IMR-90 (cell line): ENCODE results near the gene TP53I11. TPM values are rescaled to one million over a fixed set of nuclear protein-coding genes. Genes with fewer than 3 reads are reported as not detected.

Experiments
- ATAC-seq: fragments of 200-7000 bp; cut with Tn5 transposase; 2 replicates; pipeline ENCODE4 v1.9.1; 2020; ENCODE audit warnings: low read depth, mild to moderate bottlenecking, moderate library complexity
- BruUV-seq: library from RNA; stranded (reverse); fragments of 400-500 nt; replicated peaks from 2 replicates; lab custom pipeline; 2021; lab: Mats Ljungman, UMichigan
- CTCF ChIA-PET: fragments of 300-600 bp; formaldehyde crosslinking; extraction: SDS; loops from one replicate; lab custom pipeline; 2021; ENCODE audit warnings: antibody characterized with exemption; lab: Yijun Ruan, JAX
- POLR2A ChIA-PET: fragments of 300-600 bp; sonication (Branson Sonifier 250); formaldehyde crosslinking; loops from one replicate; lab custom pipeline; 2022; ENCODE audit warnings: antibody characterized with exemption; ENCODE audit not compliant: unreplicated experiment; lab: Charles Lee
- DNase-seq: peaks from one replicate; pipeline ENCODE4 v3.0.0; 2013
- H2AFZ ChIP-seq: replicated peaks from 2 replicates; pipeline ENCODE3; 2013; ENCODE audit warnings: low read length, mild to moderate bottlenecking; ENCODE audit not compliant: poor library complexity
- H2AK5ac ChIP-seq: 2 replicates; pipeline ENCODE4 v1.6.1; 2013; ENCODE audit warnings: low read depth, low read length, inconsistent platforms
- H2AK9ac ChIP-seq: replicated peaks from 2 replicates; pipeline ENCODE3; 2013; ENCODE audit warnings: mild to moderate bottlenecking, low read depth, low read length, moderate library complexity; ENCODE audit not compliant: poor library complexity
- H2BK120ac ChIP-seq: 2 replicates; pipeline ENCODE4 v1.6.1; 2013; ENCODE audit warnings: low read depth, low read length, inconsistent platforms
- H2BK15ac ChIP-seq: 3 replicates; pipeline ENCODE4 v1.6.1; 2013; ENCODE audit warnings: low read depth, low read length, inconsistent platforms
- H2BK20ac ChIP-seq: 2 replicates; pipeline ENCODE4 v1.6.1; 2013; ENCODE audit warnings: low read depth, mild to moderate bottlenecking, inconsistent platforms, low read length, moderate library complexity
- H2BK5ac ChIP-seq: 2 replicates; pipeline ENCODE4 v1.6.1; 2013; ENCODE audit warnings: mild to moderate bottlenecking, low read depth, low read length, inconsistent platforms; ENCODE audit not compliant: poor library complexity, severe bottlenecking
- H3K14ac ChIP-seq: replicated peaks from 2 replicates; pipeline ENCODE4 v1.6.1; 2013; ENCODE audit warnings: low read depth, low read length, inconsistent platforms
- H3K18ac ChIP-seq: 2 replicates; pipeline ENCODE4 v1.6.1; 2013; ENCODE audit warnings: low read depth, low read length, control low read depth
- H3K23ac ChIP-seq: 2 replicates; pipeline ENCODE4 v1.6.1; 2013; ENCODE audit warnings: low read depth, low read length, inconsistent platforms
- H3K27ac ChIP-seq: 2 replicates; pipeline ENCODE4 v1.5.1; 2013; ENCODE audit warnings: mild to moderate bottlenecking, control low read depth, low read length; ENCODE audit not compliant: insufficient read depth
- H3K27me3 ChIP-seq: 2 replicates; pipeline ENCODE4 v1.6.1; 2013; ENCODE audit warnings: low read length; ENCODE audit not compliant: control insufficient read depth, insufficient read depth
- H3K36me3 ChIP-seq: 2 replicates; pipeline ENCODE4 v1.6.1; 2013; ENCODE audit warnings: low read length, mixed read lengths; ENCODE audit not compliant: control insufficient read depth, insufficient read depth
- H3K4ac ChIP-seq: 2 replicates; pipeline ENCODE4 v1.6.1; 2013; ENCODE audit warnings: low read depth, low read length, inconsistent platforms
- H3K4me1 ChIP-seq: 2 replicates; pipeline ENCODE4 v1.6.1; 2013; ENCODE audit warnings: low read length, mixed read lengths; ENCODE audit not compliant: control insufficient read depth, insufficient read depth
- H3K4me2 ChIP-seq: 2 replicates; pipeline ENCODE4 v1.6.1; 2013; ENCODE audit warnings: low read depth, mild to moderate bottlenecking, control low read depth, low read length, moderate library complexity
- H3K4me3 ChIP-seq: 2 replicates; pipeline ENCODE4 v1.5.1; 2013; ENCODE audit warnings: low read depth, mild to moderate bottlenecking, control low read depth, low read length, moderate library complexity; ENCODE audit not compliant: insufficient read depth
- H3K56ac ChIP-seq: 2 replicates; pipeline ENCODE4 v1.6.1; 2013; ENCODE audit warnings: low read length, inconsistent platforms; ENCODE audit not compliant: insufficient read depth; ENCODE audit errors: extremely low read depth
- H3K79me1 ChIP-seq, 2 experiments: 2 replicates each; pipeline ENCODE4 v1.6.1; 2013; ENCODE audit warnings: low read length in 2 of 2, inconsistent platforms in 1 of 2, low read depth in 1 of 2
- H3K9ac ChIP-seq: 2 replicates; pipeline ENCODE4 v1.6.1; 2013; ENCODE audit warnings: low read depth, low read length, control low read depth
- H3K9me1 ChIP-seq: 2 replicates; pipeline ENCODE4 v1.6.1; 2013; ENCODE audit warnings: low read length, inconsistent platforms; ENCODE audit not compliant: insufficient read depth
- H3K9me3 ChIP-seq: 2 replicates; pipeline ENCODE4 v1.6.1; 2013; ENCODE audit warnings: low read length; ENCODE audit not compliant: control insufficient read depth, insufficient read depth
- H4K20me1 ChIP-seq: 2 replicates; pipeline ENCODE4 v1.6.1; 2013; ENCODE audit warnings: low read length, inconsistent platforms; ENCODE audit not compliant: insufficient read depth
- H4K5ac ChIP-seq: 2 replicates; pipeline ENCODE4 v1.6.1; 2013; ENCODE audit warnings: mild to moderate bottlenecking, low read depth, low read length, control low read depth
- H4K8ac ChIP-seq, 2 experiments: 2 replicates each; pipeline ENCODE4 v1.6.1; 2013; ENCODE audit warnings: low read depth in 2 of 2, low read length in 2 of 2, control low read depth in 1 of 2, inconsistent platforms in 1 of 2
- H4K91ac ChIP-seq: 2 replicates; pipeline ENCODE4 v1.6.1; 2013; ENCODE audit warnings: low read depth, low read length, inconsistent platforms; ENCODE audit not compliant: insufficient read depth
- CEBPB ChIP-seq: IDR thresholded peaks from 2 replicates; pipeline ENCODE4 v1.6.1; 2012; ENCODE audit warnings: low read depth, low read length, improper control_type of control experiment
- CTCF ChIP-seq: conservative IDR thresholded peaks from 2 replicates; pipeline ENCODE4 v1.5.1; 2012; ENCODE audit warnings: mild to moderate bottlenecking, low read depth, low read length, improper control_type of control experiment
- ELK1 ChIP-seq: fragments of 150-350 bp; IDR thresholded peaks from 2 replicates; pipeline ENCODE4 v1.6.1; 2016; ENCODE audit warnings: low read depth, mild to moderate bottlenecking, low read length, moderate library complexity, borderline replicate concordance
- FOS ChIP-seq: fragments of 150-350 bp; IDR thresholded peaks from 2 replicates; pipeline ENCODE4 v1.6.1; 2016; ENCODE audit warnings: low read depth, low read length
- MAFK ChIP-seq: IDR thresholded peaks from 2 replicates; pipeline ENCODE4 v1.6.1; 2012; ENCODE audit warnings: low read depth, low read length, improper control_type of control experiment
- MAZ ChIP-seq: IDR thresholded peaks from 2 replicates; pipeline ENCODE4 v1.6.1; 2012; ENCODE audit warnings: low read depth, mild to moderate bottlenecking, low read length, improper control_type of control experiment, moderate library complexity, borderline replicate concordance
- NFE2L2 ChIP-seq: fragments of 150-350 bp; IDR thresholded peaks from 2 replicates; pipeline ENCODE4 v1.6.1; 2016; ENCODE audit warnings: low read depth, mild to moderate bottlenecking, low read length
- POLR2A ChIP-seq: IDR thresholded peaks from 2 replicates; pipeline ENCODE4 v1.6.1; 2012; ENCODE audit warnings: mild to moderate bottlenecking, low read depth, low read length
- RAD21 ChIP-seq: IDR thresholded peaks from 2 replicates; pipeline ENCODE4 v1.6.1; 2012; ENCODE audit warnings: low read length, improper control_type of control experiment
- RCOR1 ChIP-seq: IDR thresholded peaks from 2 replicates; pipeline ENCODE4 v1.6.1; 2012; ENCODE audit warnings: mild to moderate bottlenecking, low read length, improper control_type of control experiment; ENCODE audit not compliant: insufficient replicate concordance
- RFX5 ChIP-seq: IDR thresholded peaks from 2 replicates; pipeline ENCODE4 v1.8.0; 2012; ENCODE audit warnings: low read depth, mild to moderate bottlenecking, low read length, moderate library complexity
- SMC3 ChIP-seq: fragments of 150-350 bp; IDR thresholded peaks from 2 replicates; pipeline ENCODE4 v1.6.1; 2016; ENCODE audit warnings: low read depth, mild to moderate bottlenecking, antibody characterized with exemption, low read length, moderate library complexity
- USF2 ChIP-seq: fragments of 150-350 bp; IDR thresholded peaks from 2 replicates; pipeline ENCODE4 v1.6.1; 2017; ENCODE audit warnings: mild to moderate bottlenecking, antibody characterized with exemption, low read length, low read depth
- WGBS, 2 experiments: methylation state at CpG; one replicate each; pipeline versions ENCODE4 v1.1.5 to v1.1.7; 2013; ENCODE audit warnings: missing lambda C conversion rate in 2 of 2; ENCODE audit not compliant: insufficient read length in 1 of 2; ENCODE audit errors: extremely low coverage in 2 of 2; 5-methylcytosine and 5-hydroxymethylcytosine counted together
- dilution Hi-C: fragments of 300-500 bp; cut with HindIII; formaldehyde crosslinking; loops from one replicate; pipeline ENCODE4 v1.14.3; 2018; ENCODE audit warnings: low sequenced_read_pairs; ENCODE audit not compliant: unreplicated experiment
- in situ Hi-C: fragments of 300-500 bp; cut with MboI; formaldehyde crosslinking; loops from 3 replicates; pipeline ENCODE4 v1.14.3; 2019; ENCODE audit warnings: low sequenced_read_pairs, inconsistent platforms, mixed read lengths
- intact Hi-C: fragments of 100-400 bp; cut with micrococcal nuclease; formaldehyde crosslinking; loops from 2 replicates; pipeline ENCODE4 v1.10.0; 2022
- polyA plus RNA-seq, 3 experiments: library from polyadenylated mRNA; depleted of rRNA; stranded (reverse); fragments of >200 nt; gene quantifications; 2 replicates each; pipeline ENCODE4 v1.2.3, GENCODE V29; 2012; ENCODE audit warnings: low replicate concordance in 1 of 3
- total RNA-seq: library from RNA; depleted of rRNA; stranded (reverse); fragments of >200 nt; gene quantifications from 2 replicates; pipeline ENCODE4 v1.2.3, GENCODE V29; 2012

The TP53I11 gene
- total and polyA plus RNA-seq, 2 of the 4 experiments (the other 2 are of a cell fraction): 3.9 to 22.0 TPM

GRCh38 chr11:44906649-44907048, 44.0 kb downstream of the TP53I11 start (continued):
- TF ChIP-seq NFE2L2: no peak
- TF ChIP-seq RAD21: no peak
- no peak for TF ChIP-seq POLR2A
- TF ChIP-seq MAFK: no peak

GRCh38 chr11:44905131-44905866, 45.4 kb downstream of the TP53I11 start:
- Histone ChIP-seq H3K9me3 (no peaks in the 10 kb centered on the region), H3K14ac (no peak overlapping the region), H4K5ac (no peak overlapping the region), H4K91ac (no peak overlapping the region), H4K8ac (no peak overlapping the region), H2BK120ac (no peak overlapping the region), H4K20me1 (no peaks in the 10 kb centered on the region), H2BK15ac (no peak overlapping the region), H3K18ac (no peak overlapping the region), H3K27ac (no peak overlapping the region), H3K9me1 (no peaks in the 10 kb centered on the region), H2AFZ (no peak overlapping the region), H3K4me2 (no peak overlapping the region), H3K79me1 (no peaks in the 10 kb centered on the region), H3K9ac (no peak overlapping the region), H2AK5ac (no peak overlapping the region), H2AK9ac (no peak overlapping the region), H2BK20ac (no peak overlapping the region), H2BK5ac (no peak overlapping the region), H3K27me3 (peaks cover 25% of the 10 kb centered on the region), H3K4me3 (no peak overlapping the region), H3K23ac (no peak overlapping the region), H3K4me1 (peaks cover 2% of the 10 kb centered on the region; the same call in 1 of the 2 replicates), H3K4ac (no peak overlapping the region), H3K56ac (no peak overlapping the region), H3K36me3 (no peaks in the 10 kb centered on the region)
- intact Hi-C loops: no loop called here
- ChIA-PET CTCF (no interaction called here), POLR2A (no interaction called here)
- in situ Hi-C loops: loop anchor here (25.0 kb wide), 1 partner anchor 793 kb away; no protein-coding TSS in a partner anchor
- no TSS peak for BruUV-seq
- peak; percentile 37 for DNase-seq
- dilution Hi-C loops: no loop called here
- TF ChIP-seq CEBPB (no peak), CTCF (no peak), RFX5 (no peak), FOS (no peak), ELK1 (no peak), SMC3 (no peak), POLR2A (no peak), MAZ (no peak), MAFK (no peak), RAD21 (no peak), RCOR1 (no peak), USF2 (no peak)
- peak; percentile 49 for ATAC-seq
- 20% methylated on average over 2 of the region's 9 CpGs; no CpG with 5 or more reads in 1 of the 2 experiments for WGBS, 2 experiments
